ENCODE measurements around the gene E2F3.

DNA sequence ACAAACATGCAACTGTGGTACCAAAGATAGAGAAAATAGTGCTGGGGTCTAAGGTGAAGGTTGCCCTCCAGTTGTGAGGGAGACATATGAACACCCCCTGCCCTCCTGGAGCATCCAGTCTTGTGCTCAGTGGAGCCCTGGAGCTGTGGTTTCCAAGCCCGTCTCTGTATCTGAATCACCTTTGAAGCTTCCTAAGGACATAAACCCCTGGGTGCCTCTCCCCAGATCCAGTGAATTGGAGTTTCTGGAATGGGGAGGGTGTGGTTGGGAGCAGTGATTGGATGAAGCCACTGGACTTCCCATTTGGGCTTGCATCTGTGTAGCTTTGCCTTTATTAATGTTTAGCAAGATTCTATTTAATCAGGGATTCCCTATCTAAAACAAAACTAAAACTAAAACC is 22.4 kb upstream of the E2F3 start:
- TF ChIP-seq CTCF (conservative IDR thresholded peaks at IDR 0.05) (no peak), ZFX (IDR thresholded peaks at IDR 0.05) (no peak)
